NCI-H748 (cell line): Measurements from ENCODE around the gene KRT16.
"Not testable (repeated sequence)": the region's sequence is repeated elsewhere in the genome, so short reads cannot be mapped to it uniquely, and the experiment has no call there.

Source experiments
- DNase-seq: peaks from one replicate; lab custom pipeline; 2025; ENCODE audit not compliant: unreplicated experiment; lab: John Stamatoyannopoulos, UW

KRT16 gene

GRCh38 chr17:41617136-41617535 lies 4.6 kb upstream of the KRT16 start:
- no peak for DNase-seq

GRCh38 chr17:41616486-41616885 lies 3.9 kb upstream of the KRT16 start:
- DNase-seq: not testable (repeated sequence)

- DNase-seq: peak; percentile 22
Observed at GRCh38 chr17:41615454-41615853, 2.9 kb upstream of the KRT16 start.

- DNase-seq: not testable (repeated sequence)
Observed at GRCh38 chr17:41614767-41615166, 2.2 kb upstream of the KRT16 start.

GRCh38 chr17:41614098-41614497 lies 1.5 kb upstream of the KRT16 start:
- DNase-seq: no peak

- DNase-seq: no peak
Observed at GRCh38 chr17:41613277-41614082, 913 bp upstream of the KRT16 start.

- DNase-seq: no peak
Observed at GRCh38 chr17:41610965-41611640, 1.5 kb downstream of the KRT16 start.

- not testable (repeated sequence) for DNase-seq
Observed at GRCh38 chr17:41610061-41610517, 2.5 kb downstream of the KRT16 start.

- not testable (repeated sequence) for DNase-seq
Observed at GRCh38 chr17:41606930-41607329, 5.6 kb downstream of the KRT16 start.

GRCh38 chr17:41602524-41602923 lies 10.0 kb downstream of the KRT16 start:
- no peak for DNase-seq

- DNase-seq: no peak
Observed at GRCh38 chr17:41600318-41600717, 12.2 kb downstream of the KRT16 start.

- no peak for DNase-seq
Observed at GRCh38 chr17:41599680-41600079, 12.9 kb downstream of the KRT16 start.

- DNase-seq: no peak
Observed at GRCh38 chr17:41595585-41595984, 17.0 kb downstream of the KRT16 start.

- DNase-seq: no peak
Observed at GRCh38 chr17:41594363-41594915, 18.1 kb downstream of the KRT16 start.

- no peak for DNase-seq
Observed at GRCh38 chr17:41593306-41593981, 19.1 kb downstream of the KRT16 start.

GRCh38 chr17:41592601-41593305 lies 19.8 kb downstream of the KRT16 start:
- DNase-seq: no peak

GRCh38 chr17:41589301-41589700 lies 23.3 kb downstream of the KRT16 start:
- DNase-seq: no peak

- DNase-seq: no peak
Observed at GRCh38 chr17:41588126-41588810, 24.3 kb downstream of the KRT16 start.

GRCh38 chr17:41586863-41587495 lies 25.6 kb downstream of the KRT16 start, which contains the start of gene KRT14:
Gene KRT14 (minus strand): TSS chr17:41586895. CDS start chr17:41586834, 61 bp downstream.
- no peak for DNase-seq
